Stimulated activated CD4-positive, alpha-beta T cell treated with anti-CD3 and anti-CD28 coated beads, Interleukin-15, amount 100 ng/mL, for 24 hours (primary cell): ENCODE data around the gene IRF2BP2.

Experiments used
- DNase-seq: peaks from one replicate; pipeline ENCODE4 v3.0.0-alpha.2; 2020

Gene IRF2BP2

DNA sequence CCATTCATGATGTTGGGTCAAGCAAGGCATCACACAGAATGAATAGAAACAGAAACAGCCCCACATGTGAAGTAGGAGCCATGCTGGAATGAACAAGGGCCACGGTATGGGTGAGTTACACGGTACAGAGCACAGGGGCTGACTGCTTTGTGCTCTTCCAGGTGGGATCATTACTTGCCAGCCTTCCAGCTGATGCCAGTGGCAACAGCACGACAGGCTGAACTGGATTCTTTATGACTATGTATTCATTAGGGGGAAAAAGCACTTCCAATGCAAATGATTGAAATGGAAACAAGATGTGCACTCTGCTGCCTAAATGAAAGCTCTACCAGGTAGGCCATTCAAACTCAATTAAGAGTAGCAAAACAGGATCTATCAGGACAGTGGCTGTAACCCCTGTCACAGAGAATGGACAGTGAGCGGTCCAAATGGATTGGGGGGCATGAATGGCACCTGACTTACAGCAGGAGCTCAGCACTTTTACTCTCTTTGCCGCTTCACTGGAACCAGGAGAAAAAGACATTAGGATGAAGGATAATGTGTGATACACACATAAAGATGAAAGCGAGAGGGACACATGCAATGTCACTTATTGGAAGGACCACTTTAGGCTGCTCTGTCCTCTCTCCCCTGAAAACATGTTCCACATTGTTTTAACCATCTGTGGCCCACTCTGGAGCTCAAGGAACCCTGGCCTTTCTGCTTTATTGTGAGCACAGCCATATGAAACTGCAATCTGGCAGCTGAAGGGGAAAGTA lies 23.4 kb upstream of the IRF2BP2 start:
- DNase-seq, result no peak

DNA sequence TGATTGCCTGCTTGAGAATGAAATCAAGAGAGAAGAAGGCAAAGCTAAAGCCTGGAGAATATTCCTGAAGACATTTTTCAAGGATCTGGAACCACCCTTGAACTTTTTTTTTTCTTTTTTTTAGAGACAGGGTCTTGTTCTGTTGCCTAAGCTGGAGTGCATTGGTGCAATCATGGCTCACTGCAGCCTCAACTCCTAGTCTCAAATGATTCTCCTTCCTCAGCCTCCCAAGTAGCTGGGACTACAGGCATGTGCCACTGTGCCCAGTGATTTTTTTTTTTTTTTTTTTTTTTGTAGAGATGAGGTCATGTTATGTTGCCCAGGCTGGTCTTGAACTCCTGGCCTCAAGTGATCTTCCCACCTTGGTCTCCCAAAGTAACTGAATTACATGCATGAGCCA lies 22.2 kb upstream of the IRF2BP2 start:
- DNase-seq, result no peak

DNA sequence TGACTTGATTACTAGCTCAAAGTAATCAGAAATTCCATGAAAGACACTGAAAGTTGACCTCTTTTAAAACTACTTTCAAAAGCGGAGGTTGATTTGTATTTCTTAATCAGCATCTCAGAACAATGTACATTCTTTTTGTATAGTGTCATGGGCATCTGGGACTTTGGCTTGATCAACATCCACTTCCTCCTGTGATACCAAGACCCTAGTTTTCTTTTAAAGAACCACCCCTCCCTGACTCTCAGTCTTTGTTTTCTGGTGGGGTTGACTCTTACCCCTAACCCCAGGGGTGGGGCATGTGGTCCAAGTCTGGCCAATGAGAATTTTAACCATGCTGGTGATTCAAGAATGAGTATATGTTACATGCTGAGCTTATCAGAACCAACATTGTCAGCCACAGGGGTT lies 21.7 kb upstream of the IRF2BP2 start:
- no peak for DNase-seq

GRCh38 chr1:234629026-234629425 lies 19.0 kb upstream of the IRF2BP2 start:
- DNase-seq, result no peak

GRCh38 chr1:234628089-234628488 lies 18.1 kb upstream of the IRF2BP2 start:
- DNase-seq, result no peak

GRCh38 chr1:234627009-234627950 lies 17.3 kb upstream of the IRF2BP2 start:
- DNase-seq, result no peak

DNA sequence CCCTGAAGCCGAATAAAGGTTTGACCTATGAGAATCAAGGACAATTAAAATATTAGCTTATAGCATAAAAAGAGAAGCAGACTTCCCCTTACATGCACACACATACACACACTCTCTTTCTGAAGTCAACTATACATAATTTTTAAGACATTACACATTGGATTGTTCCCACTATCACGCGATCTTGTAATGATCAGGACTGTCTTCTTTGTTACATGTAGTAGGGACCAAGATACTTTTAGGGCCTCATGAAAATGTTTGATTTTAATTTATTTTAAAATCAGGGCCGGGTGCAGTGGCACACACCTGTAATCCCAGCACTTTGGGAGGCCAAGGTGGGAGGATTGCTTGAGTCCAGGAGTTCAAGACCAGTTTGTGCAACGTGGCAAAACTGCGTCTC lies 16.4 kb upstream of the IRF2BP2 start:
- no peak for DNase-seq

GRCh38 chr1:234624724-234625117 lies 14.7 kb upstream of the IRF2BP2 start:
- no peak for DNase-seq

DNA sequence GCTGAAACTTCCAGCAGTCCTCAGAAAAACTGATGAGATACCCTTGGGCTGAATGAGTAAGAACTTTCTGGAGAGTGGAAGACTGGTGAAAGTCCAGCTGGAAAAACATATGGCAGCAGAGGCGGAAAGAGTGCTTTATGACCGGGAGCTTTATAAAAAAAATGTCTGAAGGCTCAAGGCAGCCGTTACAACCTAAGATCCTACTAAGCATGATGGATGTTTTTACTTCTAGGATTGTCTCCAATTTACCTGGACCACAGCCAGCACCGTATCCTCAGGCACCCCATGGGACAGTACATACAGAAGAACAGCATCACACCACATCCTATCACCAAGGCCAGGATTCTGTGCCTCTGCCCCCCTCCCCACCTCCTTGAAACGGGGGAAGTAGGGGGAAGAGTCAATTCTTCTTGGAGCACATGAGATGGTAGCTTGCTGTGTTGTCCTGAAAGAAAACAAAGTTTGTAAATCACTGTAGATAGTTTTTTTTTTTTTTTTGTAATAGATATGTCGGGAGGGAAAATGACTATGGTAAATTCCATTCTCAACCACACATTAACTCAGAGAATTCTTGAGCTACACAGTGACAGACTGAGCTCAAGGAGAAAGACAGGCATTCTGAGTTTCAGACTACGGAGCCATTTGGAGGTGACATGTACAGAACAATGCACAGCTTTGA lies 11.8 kb upstream of the IRF2BP2 start:
- no peak for DNase-seq

DNA sequence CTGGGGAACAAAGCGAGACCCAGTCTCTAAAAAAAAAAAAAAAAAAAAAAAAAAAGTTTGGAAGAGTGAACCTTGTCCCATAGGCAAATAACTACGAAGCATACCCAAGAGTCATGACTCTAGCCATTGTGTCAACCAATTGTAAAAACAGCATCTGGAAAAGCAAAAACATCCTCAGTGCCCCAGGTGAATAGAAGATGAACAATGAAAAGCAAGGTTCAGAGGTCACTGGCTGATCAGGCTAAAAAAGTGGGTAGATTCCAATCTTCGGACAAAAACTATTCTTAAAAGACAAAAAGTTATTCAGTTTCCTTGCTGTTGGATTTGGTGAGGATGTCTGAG lies 11.1 kb upstream of the IRF2BP2 start:
- DNase-seq, result no peak

- DNase-seq, result no peak
Measured at GRCh38 chr1:234620272-234621126, 10.5 kb upstream of the IRF2BP2 start.

- no peak for DNase-seq
Measured at GRCh38 chr1:234619794-234620247, 9.8 kb upstream of the IRF2BP2 start.

DNA sequence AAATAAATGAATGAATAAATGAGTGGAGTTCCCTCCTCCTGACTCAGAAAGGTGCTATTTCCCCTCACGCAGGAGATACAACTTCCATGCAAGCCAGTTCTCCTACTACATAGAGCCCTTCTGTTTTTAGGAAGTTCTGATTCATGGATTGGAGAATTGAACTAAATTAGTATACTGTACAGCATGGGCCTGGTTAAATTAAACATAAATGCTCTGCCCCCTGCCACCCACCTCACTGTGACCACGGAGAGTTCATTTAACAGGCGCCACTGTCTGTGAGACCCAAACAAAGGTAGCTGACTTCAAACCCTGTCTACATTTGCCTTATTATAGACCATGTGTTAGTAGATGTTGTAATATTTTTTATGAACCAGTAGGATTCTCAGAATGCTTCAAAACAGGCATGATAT lies 9.1 kb upstream of the IRF2BP2 start:
- DNase-seq, result no peak

GRCh38 chr1:234618737-234619049 lies 8.7 kb upstream of the IRF2BP2 start:
- DNase-seq, result no peak

- no peak for DNase-seq
Measured at GRCh38 chr1:234617986-234618736, 8.2 kb upstream of the IRF2BP2 start.

GRCh38 chr1:234617131-234617985 lies 7.4 kb upstream of the IRF2BP2 start:
- no peak for DNase-seq

DNA sequence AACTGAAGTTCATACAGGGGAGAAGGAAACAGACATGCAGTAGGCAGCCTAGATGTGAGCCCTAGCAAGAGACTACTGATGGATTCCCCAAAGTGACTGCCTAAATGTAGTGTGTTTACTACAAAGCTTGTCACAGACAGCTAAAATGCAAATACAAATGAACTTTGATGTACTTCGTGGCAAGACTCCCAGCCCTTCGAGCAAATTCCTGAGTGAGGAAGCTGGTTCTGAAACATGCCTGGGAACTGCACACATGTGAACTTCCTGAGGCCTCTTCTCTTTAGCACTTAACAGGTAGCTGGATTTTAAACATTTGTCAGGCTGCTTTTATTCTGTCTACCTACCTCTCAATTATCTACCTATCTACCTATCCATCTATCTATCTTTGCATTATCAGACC lies 6.7 kb upstream of the IRF2BP2 start:
- DNase-seq, result no peak

GRCh38 chr1:234614081-234614489 lies 4.1 kb upstream of the IRF2BP2 start:
- DNase-seq, result no peak

DNA sequence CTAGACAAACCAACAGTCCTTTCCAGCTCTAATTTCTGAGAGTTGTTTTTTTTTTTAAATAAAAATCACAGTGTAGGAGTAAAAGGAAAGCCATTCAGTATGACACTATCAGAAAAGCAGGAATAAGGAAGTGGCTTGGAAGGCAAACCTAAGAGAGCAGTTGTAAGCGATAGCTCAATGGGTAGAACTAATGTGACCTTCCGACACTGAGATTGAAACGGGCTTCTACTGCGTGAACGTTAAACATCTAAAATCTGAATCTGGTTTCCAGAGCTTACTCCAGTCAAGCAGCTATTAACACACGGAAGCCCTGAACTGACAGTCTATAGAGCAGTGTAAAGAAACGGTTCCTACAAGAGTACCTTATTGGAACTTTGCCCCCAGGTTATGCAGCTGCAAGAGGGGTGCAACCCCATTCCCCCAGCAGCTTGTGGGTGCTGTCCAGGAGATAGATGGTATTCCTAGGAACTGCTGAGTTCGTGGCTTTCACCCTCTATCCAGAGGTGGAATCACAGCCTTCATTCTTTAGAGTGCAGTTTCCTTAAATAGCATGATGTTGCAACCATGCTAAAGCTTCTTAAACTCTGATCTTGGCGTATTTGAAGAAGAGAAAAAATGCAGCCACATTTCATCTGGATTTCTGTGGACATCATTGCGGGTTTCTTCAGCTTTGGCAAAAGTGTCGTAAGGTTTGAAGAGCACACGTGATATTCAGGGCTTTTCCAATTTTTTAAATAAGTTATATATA lies 3.3 kb upstream of the IRF2BP2 start:
- DNase-seq, result no peak
